LNCaP clone FGC (cell line): ENCODE results near the gene HDAC9.

Experiments
- DNase-seq: peaks from one replicate; pipeline ENCODE4 v3.0.0-alpha.2; 2011; ENCODE audit warnings: low read depth
- H3K4me3 ChIP-seq: 2 replicates; pipeline ENCODE4 v1.5.1; 2011; ENCODE audit warnings: mild to moderate bottlenecking, low read depth, low read length, control low read depth
- TF ChIP-seq, protein P1 (sequence below): IDR thresholded peaks from 2 replicates; pipeline ENCODE4 v1.5.1; 2012; ENCODE audit warnings: mild to moderate bottlenecking; ENCODE audit not compliant: control insufficient read depth, insufficient read depth; ENCODE audit errors: extremely low read depth

Gene HDAC9

DNA sequence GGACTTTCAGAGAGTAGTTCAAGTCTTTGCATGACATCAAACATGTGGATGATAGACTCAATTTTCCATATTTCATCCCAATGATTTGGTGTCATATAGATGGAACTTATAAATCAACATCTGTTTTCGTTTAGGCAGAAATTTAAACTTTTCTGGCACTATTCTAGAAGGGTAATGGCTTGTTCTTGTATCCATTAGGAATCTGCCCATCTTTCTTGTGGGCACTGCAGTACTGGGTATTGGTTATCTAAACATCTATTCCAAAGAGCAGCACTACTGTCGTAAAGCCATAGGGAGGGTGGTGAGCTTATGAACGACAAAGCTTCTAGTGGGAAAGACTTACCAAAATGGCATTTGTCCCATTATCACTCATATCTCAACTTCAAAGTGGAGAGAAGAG lies 348.4 kb downstream of the HDAC9 start:
- DNase-seq = no peak

DNA sequence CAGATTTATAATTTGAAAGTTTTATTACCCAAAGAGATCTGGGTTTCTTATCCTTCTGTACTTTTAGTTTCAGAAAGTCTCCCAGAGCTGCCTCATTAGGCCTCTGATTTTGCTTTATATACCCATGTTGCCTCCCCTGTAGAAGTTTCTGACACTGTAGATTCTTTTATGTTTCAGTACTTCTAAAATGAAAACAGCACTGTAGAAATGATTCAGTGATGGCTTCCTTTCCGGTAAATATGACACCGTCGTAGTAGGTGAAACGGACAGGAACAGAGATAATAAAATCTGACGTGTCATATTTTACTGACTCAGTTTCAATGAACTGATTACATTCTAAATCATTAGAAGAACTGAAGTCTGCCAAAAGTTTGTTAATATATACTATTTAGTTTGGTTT lies 349.2 kb downstream of the HDAC9 start:
- DNase-seq = no peak
- TF ChIP-seq, protein P1, sequence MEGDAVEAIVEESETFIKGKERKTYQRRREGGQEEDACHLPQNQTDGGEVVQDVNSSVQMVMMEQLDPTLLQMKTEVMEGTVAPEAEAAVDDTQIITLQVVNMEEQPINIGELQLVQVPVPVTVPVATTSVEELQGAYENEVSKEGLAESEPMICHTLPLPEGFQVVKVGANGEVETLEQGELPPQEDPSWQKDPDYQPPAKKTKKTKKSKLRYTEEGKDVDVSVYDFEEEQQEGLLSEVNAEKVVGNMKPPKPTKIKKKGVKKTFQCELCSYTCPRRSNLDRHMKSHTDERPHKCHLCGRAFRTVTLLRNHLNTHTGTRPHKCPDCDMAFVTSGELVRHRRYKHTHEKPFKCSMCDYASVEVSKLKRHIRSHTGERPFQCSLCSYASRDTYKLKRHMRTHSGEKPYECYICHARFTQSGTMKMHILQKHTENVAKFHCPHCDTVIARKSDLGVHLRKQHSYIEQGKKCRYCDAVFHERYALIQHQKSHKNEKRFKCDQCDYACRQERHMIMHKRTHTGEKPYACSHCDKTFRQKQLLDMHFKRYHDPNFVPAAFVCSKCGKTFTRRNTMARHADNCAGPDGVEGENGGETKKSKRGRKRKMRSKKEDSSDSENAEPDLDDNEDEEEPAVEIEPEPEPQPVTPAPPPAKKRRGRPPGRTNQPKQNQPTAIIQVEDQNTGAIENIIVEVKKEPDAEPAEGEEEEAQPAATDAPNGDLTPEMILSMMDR = no peak
- H3K4me3 ChIP-seq = no peak overlapping the region

More for the DNA sequence above, 348.4 kb downstream of the HDAC9 start:
- TF ChIP-seq, protein P1 = no peak
- no peak overlapping the region for H3K4me3 ChIP-seq

DNA sequence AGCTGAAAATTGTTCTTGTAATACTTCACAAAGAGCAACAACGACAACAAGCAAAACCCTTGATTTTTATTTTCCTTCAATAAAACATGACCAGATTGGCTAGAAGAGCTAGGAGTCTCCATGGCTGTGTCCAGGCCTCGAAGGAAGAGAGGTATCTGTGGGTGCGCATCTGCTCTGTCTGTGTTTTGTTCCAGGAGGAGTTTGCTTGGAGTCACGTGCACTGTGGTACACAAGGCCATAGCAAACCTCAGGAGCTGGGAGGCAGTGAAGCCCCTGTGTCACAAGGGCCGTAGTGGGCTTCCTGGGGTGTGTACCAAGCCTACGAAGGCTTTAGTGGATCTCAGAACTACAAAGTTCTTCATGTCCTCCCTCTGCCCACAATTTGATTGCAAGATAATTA lies 350.2 kb downstream of the HDAC9 start:
- TF ChIP-seq, protein P1 = no peak
- DNase-seq = no peak
- H3K4me3 ChIP-seq = no peak overlapping the region

DNA sequence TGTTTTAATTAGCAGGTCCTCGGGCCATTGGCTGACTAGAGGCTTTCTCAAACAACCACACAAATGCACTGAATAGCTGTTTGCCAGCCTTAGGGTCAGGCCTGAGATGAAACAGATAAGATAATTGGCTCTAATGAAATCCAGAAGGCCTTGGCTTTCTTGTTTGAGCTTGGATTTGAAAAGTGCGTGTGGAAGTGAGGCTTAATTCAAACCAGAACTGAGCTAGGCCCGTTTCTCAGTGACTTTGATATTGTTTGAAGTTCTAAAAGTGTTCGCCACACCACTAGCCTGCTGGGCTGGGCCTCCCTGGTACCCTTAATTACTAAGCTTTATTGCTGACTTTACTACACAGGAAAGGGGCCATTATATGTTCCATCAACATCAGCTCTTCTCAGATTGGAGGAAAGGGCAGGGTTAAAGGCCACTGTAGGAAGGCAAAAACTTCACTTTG lies 351.2 kb downstream of the HDAC9 start:
- TF ChIP-seq, protein P1 = no peak
- DNase-seq = no peak
- no peak overlapping the region for H3K4me3 ChIP-seq

DNA sequence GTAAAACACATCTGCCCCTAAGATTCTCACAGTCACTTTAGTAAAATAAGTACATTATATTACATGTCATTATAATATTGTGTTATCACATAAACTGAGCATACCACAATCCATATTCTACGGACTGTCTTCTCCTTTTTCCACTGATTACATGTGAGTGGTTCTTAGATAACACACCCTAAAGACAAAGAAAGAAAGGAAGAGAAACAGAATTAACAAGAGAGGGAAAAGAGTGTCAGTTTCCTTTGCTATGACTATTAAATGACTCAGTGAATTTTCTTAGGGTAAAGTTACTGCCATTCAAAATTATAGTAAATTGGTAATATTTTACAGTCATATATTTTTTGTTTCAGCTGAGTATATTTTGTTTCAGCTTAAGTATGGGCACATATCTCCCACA lies 353.6 kb downstream of the HDAC9 start:
- DNase-seq = no peak
- H3K4me3 ChIP-seq = no peak overlapping the region
- TF ChIP-seq, protein P1 = no peak

DNA sequence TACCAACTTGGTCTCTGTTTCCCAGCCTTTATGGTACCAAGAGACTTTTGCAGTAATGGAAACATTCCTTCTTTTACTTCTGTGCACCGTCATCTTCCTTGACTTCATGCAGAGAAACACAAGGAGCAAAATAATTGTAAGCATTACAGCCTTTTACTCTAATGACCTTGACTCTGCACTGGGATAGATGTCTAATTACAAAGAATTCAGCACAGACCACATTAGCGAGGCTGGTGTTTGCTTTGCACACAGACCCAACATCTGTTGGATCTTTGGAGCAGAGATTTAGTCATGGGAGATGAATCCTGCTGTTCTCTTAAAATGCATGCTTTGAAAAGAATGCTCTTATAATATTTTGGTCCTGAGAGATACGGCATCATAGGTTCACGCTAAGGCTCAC lies 360.2 kb downstream of the HDAC9 start:
- TF ChIP-seq, protein P1 = no peak
- DNase-seq = no peak
- H3K4me3 ChIP-seq = no peak overlapping the region

DNA sequence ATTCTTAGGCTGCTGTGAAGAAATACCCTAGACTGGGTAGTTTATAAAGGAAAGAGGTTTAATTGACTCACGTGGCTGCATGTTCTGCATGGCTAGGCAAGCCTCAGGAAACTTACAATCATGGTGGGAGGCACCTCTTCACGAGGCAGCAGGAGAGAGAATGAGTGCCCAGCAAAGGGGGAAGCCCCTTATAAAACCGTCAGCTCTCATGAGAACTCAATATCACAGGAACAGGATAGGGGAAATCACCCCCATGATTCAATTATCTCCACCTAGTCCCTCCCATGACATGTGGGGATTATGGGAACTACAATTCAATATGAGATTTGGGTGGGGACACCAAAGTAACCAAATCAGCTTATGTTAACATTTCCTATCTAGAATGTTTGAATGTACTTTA lies 362.7 kb downstream of the HDAC9 start:
- no peak overlapping the region for H3K4me3 ChIP-seq
- no peak for DNase-seq
- TF ChIP-seq, protein P1 = no peak
